Measurements from ENCODE around the gene ESD.

DNA sequence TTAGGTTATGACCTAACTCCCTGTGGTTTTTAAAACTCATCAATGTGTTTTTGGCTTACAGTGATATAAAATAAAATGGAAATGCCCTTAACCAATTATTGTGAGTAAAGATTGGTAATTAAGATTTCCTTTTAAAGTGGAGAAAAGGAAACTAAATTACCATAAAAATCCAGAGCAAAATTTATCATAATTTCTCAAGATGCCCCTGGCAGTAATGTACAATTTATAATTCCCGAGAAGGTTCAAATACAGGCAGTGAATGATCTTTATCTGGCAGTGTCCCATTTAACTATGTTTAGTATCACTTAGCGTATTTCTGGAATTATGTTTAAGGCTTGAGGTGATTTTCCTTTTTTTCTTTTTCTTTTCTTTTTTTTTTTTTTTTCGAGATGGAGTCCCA, 61.5 kb downstream of the ESD start:
- TF ChIP-seq, protein P1, sequence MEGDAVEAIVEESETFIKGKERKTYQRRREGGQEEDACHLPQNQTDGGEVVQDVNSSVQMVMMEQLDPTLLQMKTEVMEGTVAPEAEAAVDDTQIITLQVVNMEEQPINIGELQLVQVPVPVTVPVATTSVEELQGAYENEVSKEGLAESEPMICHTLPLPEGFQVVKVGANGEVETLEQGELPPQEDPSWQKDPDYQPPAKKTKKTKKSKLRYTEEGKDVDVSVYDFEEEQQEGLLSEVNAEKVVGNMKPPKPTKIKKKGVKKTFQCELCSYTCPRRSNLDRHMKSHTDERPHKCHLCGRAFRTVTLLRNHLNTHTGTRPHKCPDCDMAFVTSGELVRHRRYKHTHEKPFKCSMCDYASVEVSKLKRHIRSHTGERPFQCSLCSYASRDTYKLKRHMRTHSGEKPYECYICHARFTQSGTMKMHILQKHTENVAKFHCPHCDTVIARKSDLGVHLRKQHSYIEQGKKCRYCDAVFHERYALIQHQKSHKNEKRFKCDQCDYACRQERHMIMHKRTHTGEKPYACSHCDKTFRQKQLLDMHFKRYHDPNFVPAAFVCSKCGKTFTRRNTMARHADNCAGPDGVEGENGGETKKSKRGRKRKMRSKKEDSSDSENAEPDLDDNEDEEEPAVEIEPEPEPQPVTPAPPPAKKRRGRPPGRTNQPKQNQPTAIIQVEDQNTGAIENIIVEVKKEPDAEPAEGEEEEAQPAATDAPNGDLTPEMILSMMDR (IDR thresholded peaks at IDR 0.05), result no peak
- TF ChIP-seq POLR2A (IDR thresholded peaks at IDR 0.05), result no peak

All from adrenal gland (tissue), 5 donors.